HG02973 (cell line): ENCODE measurements around the gene C17orf107.
"Not testable (repeated sequence)": the region's sequence is repeated elsewhere in the genome, so short reads cannot be mapped to it uniquely, and the experiment has no call there.

Experiments
- ATAC-seq: cut with Tn5 transposase; IDR thresholded peaks from one replicate; pipeline ENCODE4 v1.9.1; 2021; ENCODE audit warnings: moderate library complexity; ENCODE audit not compliant: unreplicated experiment

The C17orf107 gene

DNA sequence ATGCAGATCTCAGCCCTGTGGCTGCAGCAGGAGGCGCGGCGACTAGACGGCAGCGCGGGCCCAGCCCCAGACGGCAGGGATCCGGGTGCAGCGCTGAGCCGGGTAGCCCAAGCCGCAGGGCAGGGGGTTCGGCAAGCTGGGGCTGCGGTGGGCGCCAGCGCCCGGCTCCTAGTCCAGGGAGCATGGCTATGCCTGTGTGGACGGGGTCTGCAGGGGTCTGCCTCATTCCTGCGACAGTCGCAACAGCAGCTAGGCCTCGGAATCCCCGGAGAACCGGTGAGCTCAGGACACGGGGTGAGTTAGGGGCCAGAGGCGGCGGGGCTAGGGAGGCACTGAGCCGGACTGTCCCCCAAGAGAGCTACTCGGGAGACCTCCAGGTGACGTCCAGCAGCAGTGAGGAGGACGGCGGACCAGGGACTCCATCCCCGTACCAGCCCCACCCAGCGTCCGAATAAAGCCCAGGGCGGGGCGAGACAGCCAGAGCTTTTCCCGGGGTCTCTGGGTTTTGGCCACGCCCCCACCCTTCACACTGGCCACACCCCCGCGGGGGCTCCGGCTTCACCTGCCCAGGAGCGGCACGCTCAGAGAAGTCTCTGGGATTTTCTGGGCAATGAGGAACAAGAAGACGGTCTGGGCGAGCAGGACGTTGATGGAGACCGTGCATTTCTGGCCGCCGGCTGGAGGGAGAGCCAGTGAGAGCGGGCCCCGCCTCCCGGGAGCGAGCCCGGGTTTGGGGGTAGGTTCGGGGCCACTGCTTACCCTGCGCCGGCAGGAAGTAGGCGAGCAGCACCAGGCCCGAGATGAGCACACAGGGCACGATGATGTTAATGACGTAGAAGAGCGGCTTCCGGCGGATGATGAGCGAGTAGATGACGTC lies 1.1 kb downstream of the C17orf107 start:
- no peak for ATAC-seq

DNA sequence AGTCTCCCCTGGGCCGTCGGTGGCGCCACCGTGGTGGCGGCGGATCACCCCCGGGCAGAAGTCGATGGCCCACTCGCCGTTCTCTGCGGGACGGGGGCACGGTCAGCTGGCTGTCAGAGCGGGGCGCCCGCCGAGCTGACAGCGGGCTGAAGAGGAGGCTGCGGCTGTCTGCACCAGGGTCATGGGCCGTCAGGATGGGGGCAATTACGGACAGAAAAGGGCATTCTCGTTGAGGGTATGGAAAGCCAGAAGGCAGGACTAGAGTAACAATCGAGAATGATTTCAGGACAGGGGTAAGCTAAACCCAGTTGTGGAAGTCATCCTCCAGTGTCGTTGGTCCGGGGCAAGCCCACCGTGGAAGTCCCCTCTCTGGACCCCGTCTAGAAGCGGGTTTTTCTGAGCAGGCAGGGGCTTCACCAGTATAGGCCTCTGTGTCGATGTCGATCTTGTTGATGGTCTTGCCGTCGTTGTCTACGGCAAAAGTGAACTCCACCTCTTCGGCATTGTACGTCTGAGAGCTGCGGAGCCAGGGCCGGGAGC lies 1.8 kb downstream of the C17orf107 start:
- ATAC-seq: no peak

DNA sequence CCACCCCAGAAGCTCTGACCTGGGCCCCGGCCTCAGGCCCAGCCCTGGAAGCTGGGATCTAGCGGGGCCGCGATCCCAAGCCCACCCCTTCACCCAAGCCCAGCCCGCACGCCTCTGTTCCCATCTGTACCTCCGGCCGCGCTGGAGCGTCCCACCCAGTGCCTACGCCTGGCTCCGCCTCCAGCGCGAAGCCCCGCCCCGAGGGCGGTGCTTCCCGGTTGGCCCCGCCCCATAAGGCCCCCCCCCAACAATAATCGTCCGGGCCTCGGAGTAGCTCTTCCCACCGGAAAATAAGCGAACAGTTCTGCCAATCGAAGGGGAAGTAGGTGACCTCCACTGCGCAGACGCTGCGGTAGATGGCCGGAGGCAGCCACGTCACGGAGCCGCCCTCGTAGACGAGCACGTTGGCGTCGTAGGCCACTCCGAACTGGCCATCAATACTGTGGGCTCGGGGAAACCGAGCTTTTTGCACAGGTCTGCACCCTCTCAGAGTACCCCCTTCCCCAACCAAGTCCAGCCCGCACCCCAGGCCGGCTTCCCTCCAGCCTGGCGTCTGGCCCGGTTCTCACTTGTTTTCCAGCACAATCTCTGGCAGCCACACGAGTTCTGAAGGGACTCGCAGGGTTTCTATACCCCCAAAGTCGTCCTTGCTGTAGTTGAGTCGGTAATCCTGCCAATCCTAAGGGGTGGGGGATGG lies 2.5 kb downstream of the C17orf107 start:
- ATAC-seq: no peak

- ATAC-seq: no peak
These were observed 3.2 kb downstream of the C17orf107 start for GRCh38 chr17:4902540-4902939.

GRCh38 chr17:4903051-4903818 lies 3.9 kb downstream of the C17orf107 start, which contains the start of gene CHRNE:
TSS of gene CHRNE (minus strand) at chr17:4903098. CDS start at chr17:4903063, 35 bp downstream.
- no peak for ATAC-seq

GRCh38 chr17:4906642-4907041 lies 7.3 kb downstream of the C17orf107 start:
- ATAC-seq: not testable (repeated sequence)

GRCh38 chr17:4908301-4908700 lies 9.0 kb downstream of the C17orf107 start:
- ATAC-seq: no peak

DNA sequence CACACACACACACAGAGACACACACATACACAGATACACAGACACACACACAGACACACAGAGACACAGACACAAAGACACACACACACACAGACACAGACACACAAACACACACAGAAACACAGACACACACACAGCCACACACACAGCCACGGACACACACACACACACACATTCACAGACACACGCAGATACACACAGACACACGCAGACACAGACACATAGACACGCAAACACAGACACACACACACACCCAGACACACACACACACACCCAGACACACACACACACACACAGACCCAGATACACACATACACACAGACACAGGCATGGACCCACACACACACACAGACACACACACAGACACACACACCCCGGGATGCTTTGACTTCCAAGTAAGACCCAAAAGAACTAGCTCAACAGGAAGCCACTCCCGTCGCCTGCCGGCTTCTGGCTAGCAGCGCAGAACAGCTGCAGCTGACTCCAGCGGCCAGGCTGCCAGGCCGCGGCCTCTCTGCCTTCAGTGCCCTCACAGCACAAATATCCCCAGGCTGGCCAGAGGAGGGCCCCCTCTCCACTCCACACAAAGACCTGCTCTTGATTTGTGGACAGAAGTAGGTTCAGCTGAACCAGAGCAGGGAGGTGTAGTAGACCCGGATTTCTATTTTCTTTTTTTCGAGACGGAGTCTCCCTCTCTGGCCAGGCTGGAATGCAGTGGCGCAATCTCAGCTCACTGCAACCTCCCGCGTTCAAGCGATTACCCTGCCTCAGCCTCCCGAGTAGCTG lies 9.6 kb downstream of the C17orf107 start:
- no peak for ATAC-seq

DNA sequence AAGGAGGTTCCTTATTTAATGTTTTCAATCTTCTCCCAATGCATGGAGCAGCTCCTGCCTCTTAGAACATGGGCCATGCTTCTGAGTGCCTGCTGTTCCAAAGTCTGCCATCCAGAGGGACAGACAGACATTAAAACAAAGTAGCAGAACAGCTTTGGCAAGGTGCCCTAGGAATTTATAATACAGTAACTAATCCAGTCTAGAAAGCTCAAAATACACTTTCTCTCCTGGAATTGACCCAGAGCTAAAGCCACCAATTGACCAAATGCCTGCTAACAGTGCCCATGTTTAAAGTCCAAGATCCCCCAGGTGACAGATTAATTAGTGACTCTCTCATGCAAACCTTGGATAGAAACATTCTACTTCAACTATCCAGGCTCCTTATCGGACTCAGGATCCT lies 14.7 kb downstream of the C17orf107 start:
- ATAC-seq: no peak

DNA sequence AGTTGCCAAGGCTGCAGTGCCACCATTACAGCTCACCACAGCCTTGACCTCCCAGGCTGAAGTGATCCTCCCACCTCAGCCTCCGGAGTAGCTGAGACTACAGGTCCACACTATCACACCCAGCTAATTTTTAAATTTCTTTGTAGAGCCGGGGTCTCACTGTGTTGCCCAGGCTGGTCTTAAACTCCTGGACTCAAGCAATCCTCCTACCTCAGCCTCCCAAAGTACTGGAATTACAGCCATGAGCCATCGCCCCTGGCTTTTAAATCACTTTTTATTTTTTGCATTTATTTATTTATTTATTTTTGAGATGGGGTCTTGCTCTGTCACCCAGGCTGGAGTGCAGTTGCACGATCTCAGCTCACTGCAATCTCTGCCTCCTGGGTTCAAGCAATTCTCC lies 15.2 kb downstream of the C17orf107 start:
- not testable (repeated sequence) for ATAC-seq

- no peak for ATAC-seq
These were observed 20.2 kb downstream of the C17orf107 start for GRCh38 chr17:4919511-4920047.

- no peak for ATAC-seq
These were observed 21.2 kb downstream of the C17orf107 start for GRCh38 chr17:4920351-4921048.

DNA sequence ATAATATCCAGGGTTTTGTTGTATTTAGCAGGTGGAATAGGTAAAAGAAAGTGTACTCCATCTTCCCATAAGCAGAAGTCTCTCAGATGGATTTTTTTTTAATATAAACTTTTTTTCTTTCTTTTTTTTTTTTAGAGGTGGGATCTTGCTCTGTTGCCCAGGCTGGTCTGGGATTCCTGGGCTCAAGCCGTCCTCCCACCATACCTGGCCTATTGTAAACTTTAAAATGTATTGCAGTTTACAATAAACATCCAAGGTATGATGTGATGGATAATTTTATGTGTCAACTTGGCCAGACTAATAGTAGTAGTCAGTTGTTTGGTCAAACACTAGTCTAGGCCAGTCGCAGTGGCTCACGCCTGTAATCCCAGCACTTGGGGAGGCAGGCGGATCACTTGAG lies 22.0 kb downstream of the C17orf107 start:
- no peak for ATAC-seq

GRCh38 chr17:4926577-4927335 lies 27.4 kb downstream of the C17orf107 start:
- not testable (repeated sequence) for ATAC-seq

DNA sequence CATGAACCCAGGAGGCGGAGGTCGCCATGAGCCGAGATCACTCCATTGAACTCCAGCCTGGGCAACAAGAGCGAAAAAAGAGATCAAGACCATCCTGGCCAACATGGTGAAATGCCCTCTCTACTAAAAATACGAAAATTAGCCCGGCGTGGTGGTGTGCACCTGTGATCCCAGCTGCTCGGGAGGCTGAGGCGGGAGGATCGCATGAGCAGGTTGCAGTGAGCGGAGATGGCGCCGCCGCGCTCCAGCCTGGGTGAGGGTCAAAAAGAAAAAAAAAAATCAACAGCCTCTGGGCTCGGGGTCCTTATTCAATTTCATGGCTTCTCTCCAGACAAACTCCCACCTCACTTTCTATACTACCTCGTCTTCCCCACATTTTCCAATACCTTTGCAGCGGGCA lies 29.5 kb downstream of the C17orf107 start:
- ATAC-seq: no peak

GRCh38 chr17:4931963-4932362 lies 32.6 kb downstream of the C17orf107 start, which contains the start of gene GP1BA:
TSS of gene GP1BA (plus strand) at chr17:4932277. CDS start at chr17:4932605, 328 bp downstream.
- no peak for ATAC-seq

DNA sequence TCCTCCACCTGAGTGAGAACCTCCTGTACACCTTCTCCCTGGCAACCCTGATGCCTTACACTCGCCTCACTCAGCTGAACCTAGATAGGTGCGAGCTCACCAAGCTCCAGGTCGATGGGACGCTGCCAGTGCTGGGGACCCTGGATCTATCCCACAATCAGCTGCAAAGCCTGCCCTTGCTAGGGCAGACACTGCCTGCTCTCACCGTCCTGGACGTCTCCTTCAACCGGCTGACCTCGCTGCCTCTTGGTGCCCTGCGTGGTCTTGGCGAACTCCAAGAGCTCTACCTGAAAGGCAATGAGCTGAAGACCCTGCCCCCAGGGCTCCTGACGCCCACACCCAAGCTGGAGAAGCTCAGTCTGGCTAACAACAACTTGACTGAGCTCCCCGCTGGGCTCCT lies 33.4 kb downstream of the C17orf107 start:
- no peak for ATAC-seq

GRCh38 chr17:4933646-4934045 lies 34.3 kb downstream of the C17orf107 start:
- no peak for ATAC-seq
